Karpas-422 (cell line): ENCODE data around the gene PLXND1. TPM values are rescaled to one million over a fixed set of nuclear protein-coding genes. Genes with fewer than 3 reads are reported as not detected.
A peak's percentile ranks its signal among the peaks of the same experiment; 100 is the strongest.

Experiments used
- DNase-seq: peaks from one replicate; pipeline ENCODE4 v3.0.0-alpha.2; 2015
- H2AFZ ChIP-seq: fragments of 200-600 bp; sonication (generic); 2 replicates; pipeline ENCODE4 v1.6.1; 2014; ENCODE audit warnings: antibody characterized with exemption, low read length, mixed read lengths
- H3K27ac ChIP-seq: fragments of 200-600 bp; sonication (generic); 2 replicates; pipeline ENCODE4 v1.5.1; 2014; ENCODE audit warnings: mild to moderate bottlenecking, low read length, moderate library complexity
- H3K27me3 ChIP-seq: fragments of 200-600 bp; sonication (generic); 2 replicates; pipeline ENCODE4 v1.6.1; 2014; ENCODE audit warnings: low read length, mixed read lengths
- H3K36me3 ChIP-seq: fragments of 200-600 bp; sonication (generic); 2 replicates; pipeline ENCODE4 v1.6.1; 2014; ENCODE audit warnings: low read length, mixed read lengths; ENCODE audit not compliant: insufficient read depth
- H3K4me1 ChIP-seq: fragments of 200-600 bp; sonication (generic); 2 replicates; pipeline ENCODE4 v1.6.1; 2014; ENCODE audit warnings: mild to moderate bottlenecking, low read length, mixed read lengths
- H3K4me2 ChIP-seq: fragments of 200-600 bp; sonication (generic); 2 replicates; pipeline ENCODE4 v1.6.1; 2014; ENCODE audit warnings: low read length, low read depth, mild to moderate bottlenecking; ENCODE audit not compliant: poor library complexity, severe bottlenecking
- H3K4me3 ChIP-seq: fragments of 200-600 bp; sonication (generic); 2 replicates; pipeline ENCODE4 v1.5.1; 2014; ENCODE audit warnings: mild to moderate bottlenecking, antibody characterized with exemption, low read length, mixed read lengths
- H3K79me2 ChIP-seq: fragments of 200-600 bp; sonication (generic); 2 replicates; pipeline ENCODE4 v1.6.1; 2014; ENCODE audit warnings: mild to moderate bottlenecking, low read length, mixed read lengths
- H3K9ac ChIP-seq: fragments of 200-600 bp; sonication (generic); 2 replicates; pipeline ENCODE4 v1.6.0; 2014; ENCODE audit warnings: low read length
- H3K9me2 ChIP-seq: fragments of 200-600 bp; sonication (generic), shearing (Covaris generic); replicated peaks from 2 replicates; pipeline ENCODE4 v1.6.0; 2014; ENCODE audit warnings: mild to moderate bottlenecking, low read length, moderate library complexity; ENCODE audit not compliant: insufficient read depth
- H3K9me3 ChIP-seq: fragments of 300-700, 200-600 bp; sonication (generic); 2 replicates; pipeline ENCODE4 v1.6.1; 2014; ENCODE audit warnings: low read length, mixed read lengths
- H4K20me1 ChIP-seq: fragments of 200-600 bp; sonication (generic); 2 replicates; pipeline ENCODE4 v1.6.1; 2014; ENCODE audit warnings: mild to moderate bottlenecking, antibody characterized with exemption, low read length, low read depth; ENCODE audit not compliant: insufficient read depth
- total RNA-seq: library from RNA; depleted of rRNA; stranded (reverse); fragments of >200 nt; shearing (Covaris generic); gene quantifications from 2 replicates; pipeline ENCODE4 v1.2.3, GENCODE V29; 2014; ENCODE audit warnings: low replicate concordance

Gene PLXND1
- total RNA-seq, 1 experiment from 2014 or later, result 0.52 TPM

DNA sequence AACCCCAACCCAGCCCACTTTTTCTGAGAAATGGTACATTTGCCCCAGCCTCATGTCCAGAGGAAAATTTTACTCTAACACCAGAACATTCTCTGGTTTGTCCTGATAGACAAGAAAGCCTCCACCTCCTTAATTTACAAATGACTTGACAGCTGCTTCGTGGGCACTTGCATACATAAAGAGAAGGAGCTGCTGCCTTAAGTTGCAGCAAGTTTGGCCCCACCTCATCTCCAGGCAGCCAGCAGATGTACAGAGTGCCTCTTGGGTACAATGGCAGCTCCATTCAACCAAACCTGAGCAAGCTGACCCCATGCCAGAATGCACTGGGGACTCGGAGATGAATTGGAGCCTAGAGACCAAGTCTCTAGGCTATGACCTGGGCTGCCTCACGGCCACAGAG, 69.7 kb downstream of the PLXND1 start:
- H3K4me1 ChIP-seq, result no peaks in the 10 kb centered on the region
- no peak overlapping the region for H3K4me2 ChIP-seq
- no peak overlapping the region for H3K9ac ChIP-seq
- no peaks in the 10 kb centered on the region for H4K20me1 ChIP-seq
- no peak overlapping the region for H3K27ac ChIP-seq
- DNase-seq, result peak; percentile 48
- H2AFZ ChIP-seq, result no peak overlapping the region
- no peaks in the 10 kb centered on the region for H3K9me3 ChIP-seq
- no peaks in the 10 kb centered on the region for H3K9me2 ChIP-seq
- no peaks in the 10 kb centered on the region for H3K79me2 ChIP-seq
- H3K36me3 ChIP-seq, result no peaks in the 10 kb centered on the region
- no peaks in the 10 kb centered on the region for H3K27me3 ChIP-seq
- H3K4me3 ChIP-seq, result no peak overlapping the region

DNA sequence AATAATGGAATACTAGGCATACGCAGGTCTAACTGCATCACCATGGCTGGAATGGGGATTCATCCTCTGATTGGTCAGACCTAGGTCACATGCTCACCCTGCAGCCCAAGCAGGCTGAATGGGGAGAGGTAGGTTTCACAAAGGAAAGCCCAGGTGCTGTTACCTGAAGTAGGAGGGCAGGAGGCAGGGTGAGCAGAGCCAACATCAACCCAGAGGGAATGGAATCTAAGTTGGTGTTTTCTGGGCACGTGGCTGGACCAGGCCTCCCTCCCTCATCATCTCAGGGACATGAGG, 70.2 kb downstream of the PLXND1 start:
- no peaks in the 10 kb centered on the region for H3K79me2 ChIP-seq
- no peaks in the 10 kb centered on the region for H3K27me3 ChIP-seq
- H3K27ac ChIP-seq, result no peak overlapping the region
- H3K4me1 ChIP-seq, result no peaks in the 10 kb centered on the region
- H4K20me1 ChIP-seq, result no peaks in the 10 kb centered on the region
- no peak overlapping the region for H2AFZ ChIP-seq
- no peak overlapping the region for H3K4me2 ChIP-seq
- no peaks in the 10 kb centered on the region for H3K9me3 ChIP-seq
- no peaks in the 10 kb centered on the region for H3K36me3 ChIP-seq
- DNase-seq, result no peak
- no peaks in the 10 kb centered on the region for H3K9me2 ChIP-seq
- H3K4me3 ChIP-seq, result no peak overlapping the region
- no peak overlapping the region for H3K9ac ChIP-seq

- Histone ChIP-seq H3K9me2 (no peaks in the 10 kb centered on the region), H3K4me3 (no peak overlapping the region), H3K4me1 (no peaks in the 10 kb centered on the region), H3K9me3 (no peaks in the 10 kb centered on the region), H3K9ac (no peak overlapping the region), H2AFZ (no peak overlapping the region), H3K4me2 (no peak overlapping the region), H3K36me3 (no peaks in the 10 kb centered on the region), H3K27ac (no peak overlapping the region), H4K20me1 (no peaks in the 10 kb centered on the region), H3K79me2 (no peaks in the 10 kb centered on the region), H3K27me3 (no peaks in the 10 kb centered on the region)
- DNase-seq, result no peak
Observed at GRCh38 chr3:129535075-129535474, 71.4 kb downstream of the PLXND1 start.

DNA sequence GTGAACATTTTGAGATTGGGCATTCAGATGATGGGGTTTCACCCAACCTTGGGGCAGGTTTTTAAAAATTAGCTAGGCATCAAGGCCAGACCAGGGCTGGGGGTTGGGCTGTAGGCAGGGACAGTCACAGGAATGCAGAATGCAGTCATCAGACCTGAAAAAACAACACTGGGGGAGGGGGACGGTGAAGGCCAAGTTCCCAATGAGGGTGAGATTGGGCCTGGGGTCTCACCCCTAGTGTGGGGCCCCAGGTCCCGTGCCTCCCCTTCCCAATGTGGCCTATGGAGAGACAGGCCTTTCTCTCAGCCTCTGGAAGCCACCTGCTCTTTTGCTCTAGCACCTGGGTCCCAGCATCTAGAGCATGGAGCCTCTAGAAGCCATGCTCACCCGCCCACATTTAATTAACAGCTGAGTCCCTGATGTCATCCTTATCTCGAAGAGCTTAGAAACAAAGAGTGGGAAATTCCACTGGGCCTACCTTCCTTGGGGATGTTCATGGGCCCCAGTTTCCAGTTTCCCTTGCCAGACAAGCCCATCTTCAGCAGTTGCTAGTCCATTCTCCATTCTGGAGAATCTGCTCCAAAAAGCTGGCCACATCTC, 71.9 kb downstream of the PLXND1 start:
- no peak overlapping the region for H3K9ac ChIP-seq
- DNase-seq, result no peak
- no peaks in the 10 kb centered on the region for H3K27me3 ChIP-seq
- no peak overlapping the region for H3K4me2 ChIP-seq
- H3K4me1 ChIP-seq, result no peaks in the 10 kb centered on the region
- H2AFZ ChIP-seq, result no peak overlapping the region
- H3K27ac ChIP-seq, result no peak overlapping the region
- H3K9me3 ChIP-seq, result no peaks in the 10 kb centered on the region
- H3K36me3 ChIP-seq, result no peaks in the 10 kb centered on the region
- H3K79me2 ChIP-seq, result no peaks in the 10 kb centered on the region
- H4K20me1 ChIP-seq, result no peaks in the 10 kb centered on the region
- H3K4me3 ChIP-seq, result no peak overlapping the region
- H3K9me2 ChIP-seq, result no peaks in the 10 kb centered on the region

GRCh38 chr3:129533406-129533805, 73.1 kb downstream of the PLXND1 start:
- H3K27me3 ChIP-seq, result no peaks in the 10 kb centered on the region
- no peaks in the 10 kb centered on the region for H3K79me2 ChIP-seq
- H3K4me3 ChIP-seq, result no peak overlapping the region
- no peaks in the 10 kb centered on the region for H3K4me1 ChIP-seq
- H3K9ac ChIP-seq, result no peak overlapping the region
- H3K27ac ChIP-seq, result no peak overlapping the region
- no peak overlapping the region for H2AFZ ChIP-seq
- no peaks in the 10 kb centered on the region for H3K9me3 ChIP-seq
- H3K9me2 ChIP-seq, result no peaks in the 10 kb centered on the region
- no peak overlapping the region for H3K4me2 ChIP-seq
- H4K20me1 ChIP-seq, result no peaks in the 10 kb centered on the region
- DNase-seq, result no peak
- no peaks in the 10 kb centered on the region for H3K36me3 ChIP-seq

- no peak for DNase-seq
- H3K79me2 ChIP-seq, result no peaks in the 10 kb centered on the region
- no peak overlapping the region for H3K4me3 ChIP-seq
- H2AFZ ChIP-seq, result no peak overlapping the region
- no peaks in the 10 kb centered on the region for H3K27me3 ChIP-seq
- H3K9ac ChIP-seq, result no peak overlapping the region
- no peak overlapping the region for H3K4me2 ChIP-seq
- no peaks in the 10 kb centered on the region for H3K9me2 ChIP-seq
- no peaks in the 10 kb centered on the region for H3K9me3 ChIP-seq
- no peaks in the 10 kb centered on the region for H3K36me3 ChIP-seq
- H4K20me1 ChIP-seq, result no peaks in the 10 kb centered on the region
- H3K27ac ChIP-seq, result no peak overlapping the region
- H3K4me1 ChIP-seq, result no peaks in the 10 kb centered on the region
Observed at GRCh38 chr3:129532261-129532660, 74.2 kb downstream of the PLXND1 start.

DNA sequence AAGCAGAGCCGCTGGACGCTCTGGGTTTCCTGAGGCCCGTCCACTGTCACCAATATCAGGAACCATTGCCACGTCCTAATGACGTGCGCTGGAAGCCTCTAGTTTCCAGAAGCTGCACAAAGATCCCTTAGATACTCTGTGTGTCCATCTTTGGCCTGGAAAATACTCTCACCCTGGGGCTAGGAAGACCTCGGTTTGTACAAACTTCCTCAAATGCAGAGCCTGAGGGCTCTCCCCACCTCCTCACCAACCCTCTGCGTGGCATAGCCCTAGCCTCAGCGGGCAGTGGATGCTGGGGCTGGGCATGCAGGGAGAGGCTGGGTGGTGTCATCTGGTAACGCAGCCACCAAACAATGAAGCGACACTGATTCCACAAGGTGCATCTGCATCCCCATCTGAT, 74.8 kb downstream of the PLXND1 start:
- Histone ChIP-seq H3K4me2 (no peak overlapping the region), H3K4me1 (no peaks in the 10 kb centered on the region), H3K9me2 (no peaks in the 10 kb centered on the region)

GRCh38 chr3:129530821-129531220, 75.7 kb downstream of the PLXND1 start:
- peaks cover 7% of the 10 kb centered on the region for H3K4me1 ChIP-seq
- H3K9ac ChIP-seq, result no peak overlapping the region
- H2AFZ ChIP-seq, result no peak overlapping the region
- H3K27me3 ChIP-seq, result no peaks in the 10 kb centered on the region
- H3K36me3 ChIP-seq, result no peaks in the 10 kb centered on the region
- no peak overlapping the region for H3K4me3 ChIP-seq
- H3K27ac ChIP-seq, result no peak overlapping the region
- no peak for DNase-seq
- H3K9me3 ChIP-seq, result no peaks in the 10 kb centered on the region
- no peak overlapping the region for H3K4me2 ChIP-seq
- H4K20me1 ChIP-seq, result no peaks in the 10 kb centered on the region
- H3K9me2 ChIP-seq, result no peaks in the 10 kb centered on the region
- H3K79me2 ChIP-seq, result no peaks in the 10 kb centered on the region

More for the DNA sequence above, 74.8 kb downstream of the PLXND1 start:
- H3K27ac ChIP-seq, result no peak overlapping the region
- no peak overlapping the region for H3K9ac ChIP-seq
- H3K9me3 ChIP-seq, result no peaks in the 10 kb centered on the region
- DNase-seq, result no peak
- no peaks in the 10 kb centered on the region for H4K20me1 ChIP-seq
- H3K27me3 ChIP-seq, result no peaks in the 10 kb centered on the region
- H3K4me3 ChIP-seq, result no peak overlapping the region
- H2AFZ ChIP-seq, result no peak overlapping the region
- no peaks in the 10 kb centered on the region for H3K79me2 ChIP-seq
- no peaks in the 10 kb centered on the region for H3K36me3 ChIP-seq

DNA sequence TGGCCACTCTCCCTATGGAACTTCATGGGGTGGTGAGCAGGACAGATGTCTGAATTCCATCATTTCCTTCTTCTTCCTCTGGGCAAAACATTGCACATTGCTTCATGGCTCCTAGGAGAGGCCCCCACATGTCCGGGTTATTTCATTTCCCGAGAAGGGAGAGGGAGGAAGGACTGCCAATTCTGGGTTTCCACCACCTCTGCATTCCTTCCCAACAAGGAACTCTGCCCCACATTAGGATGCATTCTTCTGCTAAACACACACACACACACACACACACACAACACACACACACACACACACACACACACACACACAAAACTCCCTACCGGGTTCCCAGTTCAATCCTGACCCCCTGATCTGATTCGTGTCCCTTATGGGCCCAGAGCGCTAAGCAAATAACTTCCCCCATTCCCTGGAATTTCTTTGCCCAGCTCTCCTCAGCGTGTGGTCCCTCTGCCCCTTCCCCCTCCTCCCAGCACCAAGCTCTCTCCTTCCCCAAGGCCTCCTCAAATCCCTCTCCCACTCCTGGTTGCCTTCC, 76.2 kb downstream of the PLXND1 start:
- no peak for DNase-seq
- Histone ChIP-seq H3K9me3 (no peaks in the 10 kb centered on the region), H3K4me2 (no peak overlapping the region), H2AFZ (no peak overlapping the region), H3K36me3 (no peaks in the 10 kb centered on the region), H3K27me3 (no peaks in the 10 kb centered on the region), H3K4me1 (peaks cover 7% of the 10 kb centered on the region), H3K79me2 (no peaks in the 10 kb centered on the region), H3K4me3 (no peak overlapping the region), H3K27ac (no peak overlapping the region), H3K9ac (no peak overlapping the region), H3K9me2 (no peaks in the 10 kb centered on the region), H4K20me1 (no peaks in the 10 kb centered on the region)
